Tibial nerve (tissue), 4 donors: ENCODE results near the gene PRDM10. TPM values are rescaled to one million over a fixed set of nuclear protein-coding genes. Genes with fewer than 3 reads are reported as not detected.
"Not testable (repeated sequence)": the region's sequence is repeated elsewhere in the genome, so short reads cannot be mapped to it uniquely, and the experiment has no call there.

Source experiments
- DNase-seq, 2 donors: peaks; one replicate each; pipeline ENCODE4 v3.0.0-alpha.2; 2019; ENCODE audit warnings: low spot score in 2 of 2
- H3K27ac ChIP-seq, 4 donors: fragments of 200-600 bp; sonication (generic) in 3 of 4; one replicate each; pipeline ENCODE4 v1.5.1; 2017 to 2019; ENCODE audit warnings: mild to moderate bottlenecking in 1 of 4
- H3K27me3 ChIP-seq, 2 donors: fragments of 200-600 bp; sonication (generic) in 1 of 2; one replicate each; pipeline versions ENCODE4 v1.5.1 to v1.6.0; 2017 to 2019
- H3K36me3 ChIP-seq, 3 donors: fragments of 200-600 bp; sonication (generic); one replicate each; pipeline ENCODE4 v1.5.1; 2018 to 2019
- H3K4me1 ChIP-seq, 4 donors: fragments of 200-600 bp; sonication (generic) in 3 of 4; one replicate each; pipeline ENCODE4 v1.5.1; 2017 to 2019
- H3K4me3 ChIP-seq, 4 donors: fragments of 200-600 bp; sonication (generic) in 3 of 4; one replicate each; pipeline ENCODE4 v1.5.1; 2017 to 2019; ENCODE audit warnings: mild to moderate bottlenecking in 1 of 4, moderate library complexity in 1 of 4
- H3K9me3 ChIP-seq, 4 donors: fragments of 200-600 bp; sonication (generic) in 3 of 4; one replicate each; pipeline ENCODE4 v1.5.1; 2017 to 2019
- CTCF ChIP-seq, 5 experiments: fragments of 200-600 bp in 3 of 5; fragments of 450-650 bp in 2 of 5; sonication (generic) in 3 of 5; IDR thresholded peaks; one replicate each; pipeline ENCODE4 v1.5.1; 2016 to 2019; ENCODE audit warnings: antibody characterized with exemption in 5 of 5, mild to moderate bottlenecking in 3 of 5, moderate library complexity in 2 of 5
- EP300 ChIP-seq, 2 donors: sonication (generic); formaldehyde crosslinking; IDR thresholded peaks; one replicate each; pipeline ENCODE4 v1.6.1; 2017; ENCODE audit warnings: antibody characterized with exemption in 2 of 2, mild to moderate bottlenecking in 1 of 2
- POLR2A ChIP-seq, 2 donors: fragments of 450-650 bp; IDR thresholded peaks; one replicate each; pipeline ENCODE4 v1.6.1; 2017; ENCODE audit warnings: antibody characterized with exemption in 2 of 2, mild to moderate bottlenecking in 2 of 2, moderate library complexity in 2 of 2
- WGBS, 2 donors: methylation state at CpG; one replicate each; pipeline ENCODE4 v1.1.5; 2018; 5-methylcytosine and 5-hydroxymethylcytosine counted together
- total RNA-seq, 4 donors: library from RNA; depleted of rRNA; stranded (reverse); fragments of >200 nt; gene quantifications; one replicate each; pipeline ENCODE4 v1.1.0, GENCODE V29; 2016

PRDM10 gene
- total RNA-seq, 4 donors from 2014 or later = 9.2 to 23.1 (median 11.0) TPM

GRCh38 chr11:129973809-129974208 lies 28.8 kb downstream of the PRDM10 start:
- no peak for DNase-seq
- TF ChIP-seq POLR2A (IDR thresholded peaks at IDR 0.05) = no peak
- no peak for TF ChIP-seq CTCF (IDR thresholded peaks at IDR 0.05)
- TF ChIP-seq EP300 (IDR thresholded peaks at IDR 0.05) = no peak
- H3K27ac ChIP-seq = no peak overlapping the region
- 42 to 51% methylated on average over 5 of the region's 5 CpGs for WGBS, 2 donors
- H3K36me3 ChIP-seq = no peaks in the 10 kb centered on the region
- peaks cover 0 to 39% (median 4%) of the 10 kb centered on the region in 4 donors for H3K4me1 ChIP-seq
- no peak overlapping the region for H3K4me3 ChIP-seq
- H3K9me3 ChIP-seq = no peaks in the 10 kb centered on the region
- no peaks in the 10 kb centered on the region for H3K27me3 ChIP-seq

GRCh38 chr11:129973068-129973467 lies 29.6 kb downstream of the PRDM10 start:
- no peaks in the 10 kb centered on the region for H3K36me3 ChIP-seq
- TF ChIP-seq CTCF (IDR thresholded peaks at IDR 0.05) (no peak), EP300 (IDR thresholded peaks at IDR 0.05) (no peak), POLR2A (IDR thresholded peaks at IDR 0.05) (no peak)
- H3K9me3 ChIP-seq = no peaks in the 10 kb centered on the region
- H3K27ac ChIP-seq = no peak overlapping the region
- no peak overlapping the region for H3K4me3 ChIP-seq
- WGBS, 2 donors = 54 to 61% methylated on average over 1 of the region's 1 CpG
- H3K27me3 ChIP-seq = no peaks in the 10 kb centered on the region
- H3K4me1 ChIP-seq = peaks cover 0 to 40% (median 4%) of the 10 kb centered on the region in 4 donors
- no peak for DNase-seq

- no peak for DNase-seq
- Histone ChIP-seq H3K4me3 (no peak overlapping the region), H3K9me3 (no peaks in the 10 kb centered on the region), H3K36me3 (no peaks in the 10 kb centered on the region), H3K27ac (peak overlapping the region in 1 of 4 donors; percentile 57), H3K4me1 (peaks cover 0 to 40% (median 4%) of the 10 kb centered on the region in 4 donors), H3K27me3 (no peaks in the 10 kb centered on the region)
- 57 to 58% methylated on average over 5 of the region's 5 CpGs for WGBS, 2 donors
- TF ChIP-seq POLR2A (IDR thresholded peaks at IDR 0.05) = no peak
Observed at GRCh38 chr11:129972611-129973010, 30.0 kb downstream of the PRDM10 start.

GRCh38 chr11:129971856-129972255 lies 30.8 kb downstream of the PRDM10 start:
- H3K4me3 ChIP-seq, DNase-seq: not testable (repeated sequence)
- 93 to 94% methylated on average over 16 of the region's 29 CpGs for whole genome bisulfite sequencing, 2 donors

GRCh38 chr11:129969920-129970319 lies 32.7 kb downstream of the PRDM10 start:
- Histone ChIP-seq H3K36me3 (no peaks in the 10 kb centered on the region), H3K4me3 (no peak overlapping the region), H3K27me3 (no peaks in the 10 kb centered on the region), H3K9me3 (no peaks in the 10 kb centered on the region), H3K27ac (no peak overlapping the region), H3K4me1 (peaks cover 0 to 29% (median 0%) of the 10 kb centered on the region in 4 donors)
- DNase-seq = no peak
- TF ChIP-seq POLR2A (IDR thresholded peaks at IDR 0.05) (no peak), CTCF (IDR thresholded peaks at IDR 0.05) (no peak), EP300 (IDR thresholded peaks at IDR 0.05) (no peak)
- 73 to 86% methylated on average over 2 of the region's 2 CpGs for WGBS, 2 donors

More at GRCh38 chr11:129971856-129972255, 30.8 kb downstream of the PRDM10 start:
- not testable (repeated sequence) for H3K9me3 ChIP-seq, H3K27me3 ChIP-seq, H3K36me3 ChIP-seq, H3K27ac ChIP-seq
- peaks cover 0 to 38% (median 3%) of the 10 kb centered on the region in 4 donors for H3K4me1 ChIP-seq

- H3K4me1 ChIP-seq = peaks cover 0 to 24% (median 0%) of the 10 kb centered on the region in 4 donors
- 76 to 79% methylated on average over 9 of the region's 9 CpGs for WGBS, 2 donors
- H3K27me3 ChIP-seq = no peaks in the 10 kb centered on the region
- no peaks in the 10 kb centered on the region for H3K9me3 ChIP-seq
- no peak for DNase-seq
- no peak overlapping the region for H3K4me3 ChIP-seq
- no peak for TF ChIP-seq POLR2A (IDR thresholded peaks at IDR 0.05)
- no peak for TF ChIP-seq CTCF (IDR thresholded peaks at IDR 0.05)
- TF ChIP-seq EP300 (IDR thresholded peaks at IDR 0.05) = no peak
- H3K27ac ChIP-seq = peak overlapping the region in 1 of 4 donors; percentile 24
- H3K36me3 ChIP-seq = no peaks in the 10 kb centered on the region
Observed at GRCh38 chr11:129968591-129969419, 33.8 kb downstream of the PRDM10 start.
